B cell (primary cell): ENCODE results near the gene ZSWIM4. TPM values are rescaled to one million over a fixed set of nuclear protein-coding genes. Genes with fewer than 3 reads are reported as not detected.

Source experiments
- ATAC-seq: fragments of 200-7000 bp; cut with Tn5 transposase; one replicate; pipeline ENCODE4 v1.10.0; 2021; ENCODE audit warnings: low read depth, mild to moderate bottlenecking, moderate number of reproducible peaks, moderate library complexity
- CTCF ChIA-PET: fragments of 350-600 bp; sonication (Branson Sonifier 250); formaldehyde crosslinking; loops from one replicate; lab custom pipeline; 2021; ENCODE audit warnings: antibody characterized with exemption, inconsistent platforms; lab: Charles Lee
- POLR2A ChIA-PET: fragments of 350-600 bp; sonication (Branson Sonifier 250); formaldehyde crosslinking; loops from one replicate; lab custom pipeline; 2021; ENCODE audit warnings: antibody characterized with exemption; lab: Charles Lee
- DNase-seq: peaks from one replicate; pipeline ENCODE4 v3.0.0; 2013
- H2AFZ ChIP-seq: 2 replicates; pipeline ENCODE4 v1.6.1; 2012; ENCODE audit warnings: mild to moderate bottlenecking, low read depth, low read length; ENCODE audit not compliant: insufficient read depth, poor library complexity, severe bottlenecking
- H3K27ac ChIP-seq, 2 donors: 1 replicate in 1 of 2; 2 replicates in 1 of 2; pipeline ENCODE4 v1.5.1; 2012 to 2013; ENCODE audit warnings: low read length in 2 of 2, mild to moderate bottlenecking in 2 of 2, moderate library complexity in 1 of 2
- H3K27me3 ChIP-seq, 4 experiments: fragments of 200-600 bp in 1 of 4; sonication (generic) in 1 of 4; replicated peaks in 1 of 4; 1 replicate in 2 of 4; 2 replicates in 2 of 4; pipeline versions ENCODE4 v1.6.1 to v1.7.0; 2013 to 2016; ENCODE audit warnings: low read length in 3 of 4, mild to moderate bottlenecking in 2 of 4, mixed read lengths in 1 of 4, moderate library complexity in 1 of 4; ENCODE audit not compliant: insufficient read depth in 4 of 4, control insufficient read depth in 3 of 4; ENCODE audit errors: control extremely low read depth in 1 of 4
- H3K36me3 ChIP-seq, 2 experiments: replicated peaks in 1 of 2; 1 replicate in 1 of 2; 2 replicates in 1 of 2; pipeline versions ENCODE4 v1.6.1 to v1.7.1; 2013; ENCODE audit warnings: low read length in 1 of 2; ENCODE audit not compliant: insufficient read depth in 2 of 2, control insufficient read depth in 1 of 2; ENCODE audit errors: control extremely low read depth in 1 of 2, extremely low read depth in 1 of 2
- H3K4me1 ChIP-seq, 2 donors: fragments of 200-600 bp in 1 of 2; sonication (generic) in 1 of 2; 1 replicate in 1 of 2; 2 replicates in 1 of 2; pipeline versions ENCODE4 v1.5.1 to v1.6.1; 2013 to 2017; ENCODE audit warnings: low read length in 2 of 2; ENCODE audit not compliant: control insufficient read depth in 2 of 2, insufficient read depth in 2 of 2
- H3K4me2 ChIP-seq: replicated peaks from 2 replicates; pipeline ENCODE3; 2012; ENCODE audit warnings: mild to moderate bottlenecking, low read depth, low read length; ENCODE audit not compliant: poor library complexity, severe bottlenecking
- H3K4me3 ChIP-seq, 5 experiments: fragments of 200-600 bp in 1 of 5; sonication (generic) in 1 of 5; 1 replicate in 3 of 5; 2 replicates in 2 of 5; pipeline versions ENCODE4 v1.5.1 to v1.7.0; 2011 to 2016; ENCODE audit warnings: low read length in 4 of 5, mild to moderate bottlenecking in 4 of 5, low read depth in 2 of 5, control low read depth in 1 of 5, moderate library complexity in 1 of 5; ENCODE audit not compliant: insufficient read depth in 1 of 5; ENCODE audit errors: control extremely low read depth in 1 of 5, extremely low read depth in 1 of 5
- H3K79me2 ChIP-seq: fragments of 200-600 bp; sonication (generic); one replicate; pipeline ENCODE4 v1.6.0; 2016; ENCODE audit warnings: low read length; ENCODE audit not compliant: control insufficient read depth, insufficient read depth
- H3K9ac ChIP-seq: fragments of 200-600 bp; sonication (generic); 2 replicates; pipeline ENCODE4 v1.6.1; 2017; ENCODE audit warnings: mild to moderate bottlenecking, low read length, moderate library complexity
- H3K9me3 ChIP-seq, 3 donors: one replicate each; pipeline versions ENCODE4 v1.6.1 to v1.7.1; 2013; ENCODE audit warnings: low read length in 2 of 3; ENCODE audit not compliant: control insufficient read depth in 2 of 3, insufficient read depth in 1 of 3; ENCODE audit errors: control extremely low read depth in 1 of 3
- H4K20me1 ChIP-seq: 2 replicates; pipeline ENCODE4 v1.6.0; 2012; ENCODE audit warnings: mild to moderate bottlenecking, low read length; ENCODE audit not compliant: insufficient read depth, control insufficient read depth, poor library complexity, severe bottlenecking
- H3K27ac Mint-ChIP-seq: one replicate; pipeline ENCODE4 v1.8.0; 2021; ENCODE audit warnings: mixed read lengths
- H3K27me3 Mint-ChIP-seq: one replicate; pipeline ENCODE4 v1.8.0; 2021; ENCODE audit warnings: mixed read lengths
- H3K4me1 Mint-ChIP-seq: one replicate; pipeline ENCODE4 v1.8.0; 2021; ENCODE audit warnings: mixed read lengths
- H3K4me3 Mint-ChIP-seq: one replicate; pipeline ENCODE4 v1.8.0; 2021; ENCODE audit warnings: mixed read lengths
- H3K9me3 Mint-ChIP-seq: one replicate; pipeline ENCODE4 v1.8.0; 2022; ENCODE audit warnings: mixed read lengths; ENCODE audit not compliant: insufficient read depth
- CTCF ChIP-seq: fragments of 200-600 bp; IDR thresholded peaks from one replicate; pipeline ENCODE4 v1.8.0; 2022; ENCODE audit warnings: antibody characterized with exemption, mild to moderate bottlenecking
- EZH2 ChIP-seq: IDR thresholded peaks from 2 replicates; pipeline ENCODE4 v1.6.1; 2012; ENCODE audit warnings: borderline replicate concordance, low read depth, mild to moderate bottlenecking, moderate library complexity, low read length; ENCODE audit not compliant: insufficient read depth, poor library complexity, severe bottlenecking
- WGBS: methylation state at CpG from one replicate; pipeline ENCODE4 v1.1.5; 2013; ENCODE audit warnings: missing lambda C conversion rate; ENCODE audit not compliant: insufficient coverage; 5-methylcytosine and 5-hydroxymethylcytosine counted together
- intact Hi-C: fragments of 100-400 bp; cut with micrococcal nuclease; formaldehyde crosslinking; loops from one replicate; pipeline ENCODE4 v1.10.0; 2022
- polyA plus RNA-seq: library from polyadenylated mRNA; depleted of rRNA; stranded (reverse); fragments of >200 nt; gene quantifications from 2 replicates; pipeline ENCODE4 v1.2.3, GENCODE V29; 2012
- total RNA-seq, 2 donors: library from RNA; stranded (reverse); fragments of 120-200 nt in 1 of 2; gene quantifications; 1 replicate in 1 of 2; 2 replicates in 1 of 2; pipeline versions ENCODE4 v1.2.3 to v1.2.4, GENCODE V29; 2013 to 2022

The ZSWIM4 gene
- total and polyA plus RNA-seq, 2 donors (not counting 1 experiment from before 2014, with no cell fraction given): 2.6 to 10.6 TPM

GRCh38 chr19:13830741-13831536 is 35.7 kb downstream of the ZSWIM4 start:
- TF ChIP-seq CTCF (no peak), EZH2 (no peak)
- WGBS: 94% methylated on average over 23 of the region's 32 CpGs
- peak overlapping the region; percentile 10 for H3K27ac Mint-ChIP-seq
- Histone ChIP-seq H3K4me2 (no peak overlapping the region), H3K4me1 (peaks cover 16 to 19% of the 10 kb centered on the region in 2 donors), H2AFZ (no peak overlapping the region), H3K27me3 (no peaks in the 10 kb centered on the region), H3K36me3 (no peaks in the 10 kb centered on the region), H3K79me2 (peaks cover 5% of the 10 kb centered on the region), H3K9ac (no peak overlapping the region), H3K4me3 (no peak overlapping the region), H3K9me3 (no peaks in the 10 kb centered on the region), H4K20me1 (no peaks in the 10 kb centered on the region), H3K27ac (no peak overlapping the region)
- ChIA-PET CTCF (no interaction called here), POLR2A (no interaction called here)
- intact Hi-C loops: no loop called here
- no peaks in the 10 kb centered on the region for H3K9me3 Mint-ChIP-seq
- H3K27me3 Mint-ChIP-seq: no peaks in the 10 kb centered on the region
- peaks cover 19% of the 10 kb centered on the region for H3K4me1 Mint-ChIP-seq
- H3K4me3 Mint-ChIP-seq: no peak overlapping the region
- ATAC-seq (no peak), DNase-seq (no peak)
